CD4-positive, alpha-beta memory T cell (primary cell): ENCODE measurements around the gene SLC44A1. TPM values are rescaled to one million over a fixed set of nuclear protein-coding genes. Genes with fewer than 3 reads are reported as not detected.

ENCODE experiments used
- CTCF ChIA-PET: fragments of 350-600 bp; sonication (Branson Sonifier 250); formaldehyde crosslinking; loops from one replicate; lab custom pipeline; 2021; ENCODE audit warnings: inconsistent platforms; ENCODE audit not compliant: partially characterized antibody; lab: Charles Lee
- POLR2A ChIA-PET: fragments of 350-600 bp; sonication (Branson Sonifier 250); formaldehyde crosslinking; loops from one replicate; lab custom pipeline; 2021; ENCODE audit not compliant: partially characterized antibody; lab: Charles Lee
- DNase-seq, 5 donors: peaks; one replicate each; pipeline versions ENCODE4 v3.0.0 to v3.0.0-alpha.2; 2020 to 2022; ENCODE audit warnings: mixed read lengths in 1 of 5
- H3K27ac ChIP-seq: one replicate; pipeline ENCODE4 v1.7.0; 2013; ENCODE audit warnings: low read depth, low read length
- H3K27me3 ChIP-seq: 2 replicates; pipeline ENCODE4 v1.7.0; 2013; ENCODE audit warnings: mild to moderate bottlenecking, low read length, moderate library complexity; ENCODE audit not compliant: insufficient read depth
- H3K36me3 ChIP-seq: 2 replicates; pipeline ENCODE4 v1.7.0; 2013; ENCODE audit warnings: mild to moderate bottlenecking, low read length, moderate library complexity; ENCODE audit not compliant: insufficient read depth
- H3K4me1 ChIP-seq: 2 replicates; pipeline ENCODE4 v1.7.0; 2013; ENCODE audit warnings: mild to moderate bottlenecking, low read length, moderate library complexity; ENCODE audit not compliant: insufficient read depth
- H3K4me3 ChIP-seq, 2 donors: one replicate each; pipeline ENCODE4 v1.7.0; 2013; ENCODE audit warnings: low read length in 2 of 2, mild to moderate bottlenecking in 1 of 2
- H3K9me3 ChIP-seq, 2 donors: one replicate each; pipeline ENCODE4 v1.7.0; 2013; ENCODE audit warnings: low read length in 2 of 2, control low read depth in 1 of 2; ENCODE audit not compliant: control insufficient read depth in 1 of 2
- H3K27ac Mint-ChIP-seq, 7 donors: one replicate each; pipeline ENCODE4 v1.8.0; 2020 to 2021; ENCODE audit warnings: mixed read lengths in 7 of 7, mild to moderate bottlenecking in 6 of 7, inconsistent platforms in 3 of 7, moderate library complexity in 3 of 7
- H3K27me3 Mint-ChIP-seq, 2 donors: one replicate each; pipeline ENCODE4 v1.8.0; 2020 to 2021; ENCODE audit warnings: mixed read lengths in 2 of 2
- H3K36me3 Mint-ChIP-seq, 2 donors: one replicate each; pipeline ENCODE4 v1.8.0; 2020 to 2021; ENCODE audit warnings: mixed read lengths in 2 of 2, inconsistent platforms in 1 of 2, mild to moderate bottlenecking in 1 of 2
- H3K4me1 Mint-ChIP-seq, 4 donors: one replicate each; pipeline ENCODE4 v1.8.0; 2020 to 2021; ENCODE audit warnings: mixed read lengths in 4 of 4, mild to moderate bottlenecking in 1 of 4
- H3K4me3 Mint-ChIP-seq, 8 donors: one replicate each; pipeline ENCODE4 v1.8.0; 2020 to 2021; ENCODE audit warnings: mixed read lengths in 8 of 8, mild to moderate bottlenecking in 7 of 8, moderate library complexity in 6 of 8, inconsistent platforms in 3 of 8
- H3K9me3 Mint-ChIP-seq, 8 donors: one replicate each; pipeline ENCODE4 v1.8.0; 2020 to 2021; ENCODE audit warnings: mixed read lengths in 8 of 8, mild to moderate bottlenecking in 5 of 8, inconsistent platforms in 3 of 8, moderate library complexity in 1 of 8
- intact Hi-C: fragments of 100-400 bp; cut with micrococcal nuclease; formaldehyde crosslinking; loops from one replicate; pipeline ENCODE4 v1.15.1; 2023
- polyA plus RNA-seq, 2 donors: library from polyadenylated mRNA; unstranded; fragments of 300-500 nt; fragmentation: Illumina TruSeq; gene quantifications; one replicate each; pipeline ENCODE4 v1.2.3, GENCODE V29; 2021
- total RNA-seq, 2 experiments: library from RNA; stranded (reverse); gene quantifications; one replicate each; pipeline ENCODE4 v1.2.3, GENCODE V29; 2021

The SLC44A1 gene
- total and polyA plus RNA-seq, 4 experiments from 2014 or later: 13.7 to 33.3 (median 17.4) TPM

DNA sequence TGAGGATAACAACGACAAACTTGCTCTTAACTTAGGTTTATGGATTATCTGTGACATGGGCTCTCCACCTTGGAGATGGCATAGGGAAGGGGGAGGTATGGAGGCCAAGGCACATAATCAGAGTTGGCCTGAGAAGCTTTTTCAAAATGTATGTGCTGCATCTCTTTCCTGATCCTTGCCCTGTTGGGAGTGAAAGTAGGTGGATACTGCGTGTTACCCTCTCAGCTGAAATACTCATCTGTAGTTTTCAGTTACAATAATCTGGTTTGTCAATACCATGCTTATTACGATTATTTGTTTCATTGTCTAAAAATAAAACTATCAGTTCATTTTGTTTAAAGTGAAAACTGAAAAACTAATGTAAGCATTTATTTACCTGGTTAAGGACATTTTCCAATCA, 86.7 kb downstream of the SLC44A1 start:
- POLR2A ChIA-PET: no interaction called here
- Histone ChIP-seq H3K9me3 (no peaks in the 10 kb centered on the region), H3K27me3 (no peaks in the 10 kb centered on the region), H3K36me3 (no peaks in the 10 kb centered on the region), H3K4me1 (no peaks in the 10 kb centered on the region), H3K27ac (no peak overlapping the region), H3K4me3 (no peak overlapping the region)
- Mint-ChIP-seq H3K9me3 (no peaks in the 10 kb centered on the region), H3K4me3 (no peak overlapping the region), H3K27ac (no peak overlapping the region), H3K4me1 (peaks cover 0 to 5% (median 2%) of the 10 kb centered on the region in 4 donors), H3K27me3 (no peaks in the 10 kb centered on the region), H3K36me3 (peaks cover 2 to 24% of the 10 kb centered on the region in 2 donors)
- intact Hi-C loops: no loop called here
- DNase-seq: no peak
- CTCF ChIA-PET: no interaction called here

DNA sequence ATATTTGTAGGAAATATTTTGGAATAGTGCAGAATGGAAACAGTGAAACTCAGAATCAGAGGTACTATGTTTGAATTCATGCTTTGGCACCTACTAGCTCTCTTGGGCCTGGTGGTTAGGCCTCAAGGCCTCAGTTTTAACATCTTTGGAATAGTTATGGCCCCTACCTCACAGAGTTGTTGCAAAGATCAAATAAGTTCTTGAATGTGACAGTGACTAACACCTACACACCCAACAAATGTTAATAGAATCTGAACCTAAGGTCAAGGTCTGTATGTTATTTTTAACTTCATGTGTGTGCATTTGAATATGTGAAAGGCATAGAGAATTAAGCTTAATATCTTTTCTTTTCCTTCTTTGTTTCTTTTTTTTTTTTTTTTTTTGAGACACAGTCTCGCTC, 87.3 kb downstream of the SLC44A1 start:
- Histone ChIP-seq H3K27me3 (no peaks in the 10 kb centered on the region), H3K27ac (no peak overlapping the region), H3K4me1 (no peaks in the 10 kb centered on the region), H3K36me3 (no peaks in the 10 kb centered on the region), H3K4me3 (no peak overlapping the region), H3K9me3 (no peaks in the 10 kb centered on the region)
- intact Hi-C loops: no loop called here
- no peak for DNase-seq
- Mint-ChIP-seq H3K27me3 (no peaks in the 10 kb centered on the region), H3K9me3 (no peaks in the 10 kb centered on the region), H3K4me1 (peaks cover 0 to 5% (median 2%) of the 10 kb centered on the region in 4 donors), H3K36me3 (peaks cover 3 to 23% of the 10 kb centered on the region in 2 donors), H3K27ac (no peak overlapping the region), H3K4me3 (no peak overlapping the region)
- CTCF ChIA-PET: no interaction called here
- POLR2A ChIA-PET: no interaction called here

- Mint-ChIP-seq H3K27me3 (no peaks in the 10 kb centered on the region), H3K9me3 (no peaks in the 10 kb centered on the region), H3K4me3 (no peak overlapping the region), H3K36me3 (peaks cover 10 to 28% of the 10 kb centered on the region in 2 donors), H3K4me1 (peaks cover 0 to 5% (median 2%) of the 10 kb centered on the region in 4 donors), H3K27ac (no peak overlapping the region)
- intact Hi-C loops: no loop called here
- Histone ChIP-seq H3K27ac (no peak overlapping the region), H3K4me3 (no peak overlapping the region), H3K9me3 (no peaks in the 10 kb centered on the region), H3K27me3 (no peaks in the 10 kb centered on the region), H3K4me1 (no peaks in the 10 kb centered on the region), H3K36me3 (no peaks in the 10 kb centered on the region)
- POLR2A ChIA-PET: no interaction called here
- no peak for DNase-seq
- CTCF ChIA-PET: no interaction called here
These were observed 88.0 kb downstream of the SLC44A1 start for GRCh38 chr9:105332471-105332870.

- ChIA-PET POLR2A (no interaction called here), CTCF (no interaction called here)
- Histone ChIP-seq H3K27ac (no peak overlapping the region), H3K9me3 (no peaks in the 10 kb centered on the region), H3K36me3 (no peaks in the 10 kb centered on the region), H3K27me3 (no peaks in the 10 kb centered on the region), H3K4me1 (no peaks in the 10 kb centered on the region), H3K4me3 (no peak overlapping the region)
- intact Hi-C loops: no loop called here
- no peak for DNase-seq
- Mint-ChIP-seq H3K36me3 (peaks cover 16 to 30% of the 10 kb centered on the region in 2 donors), H3K9me3 (no peaks in the 10 kb centered on the region), H3K27ac (no peak overlapping the region), H3K27me3 (no peaks in the 10 kb centered on the region), H3K4me3 (no peak overlapping the region), H3K4me1 (peaks cover 0 to 5% (median 2%) of the 10 kb centered on the region in 4 donors)
These were observed 88.6 kb downstream of the SLC44A1 start for GRCh38 chr9:105333076-105333475.

DNA sequence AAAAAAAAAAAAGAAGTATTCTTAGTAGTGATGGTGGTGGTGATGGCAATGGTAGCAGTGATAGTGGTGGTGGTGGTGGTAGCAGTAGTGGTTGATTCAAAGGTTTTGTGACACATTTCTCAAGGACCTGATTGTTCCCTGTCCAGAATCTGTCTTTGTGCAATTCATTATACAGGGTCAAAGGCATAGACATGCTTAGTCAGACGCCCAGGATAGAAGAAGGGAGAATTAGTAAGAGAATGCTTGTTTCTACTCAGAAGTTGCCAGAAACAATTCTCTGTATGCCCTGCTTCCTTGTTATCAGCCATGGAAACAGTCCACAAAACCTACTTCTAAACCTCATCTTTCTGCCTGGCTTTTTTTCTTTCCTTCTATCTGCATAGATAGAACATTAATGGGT, 89.4 kb downstream of the SLC44A1 start:
- H3K27ac ChIP-seq: no peak overlapping the region
- peaks cover 0 to 2% (median 0%) of the 10 kb centered on the region in 8 donors for H3K9me3 Mint-ChIP-seq

DNA sequence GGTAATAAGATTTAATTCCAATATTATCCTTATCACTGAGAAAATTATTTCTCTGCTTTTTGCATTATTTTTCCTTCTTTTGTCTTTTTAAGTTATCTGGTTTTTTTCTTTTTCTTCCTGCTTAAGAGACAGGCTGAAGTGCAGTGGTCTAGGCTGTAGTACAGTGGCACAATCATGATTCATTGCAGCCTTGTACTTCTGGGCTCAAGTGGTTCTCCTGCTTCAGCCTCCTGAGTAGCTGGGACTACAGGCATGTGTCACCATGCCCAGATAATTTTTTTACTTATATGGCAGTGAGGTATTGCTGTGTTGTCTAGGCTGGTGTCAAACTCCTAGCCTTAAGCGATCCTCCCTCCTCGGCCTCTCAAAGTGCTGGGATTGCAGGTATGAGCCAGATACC, 93.9 kb downstream of the SLC44A1 start:
- Mint-ChIP-seq H3K4me3 (no peak overlapping the region), H3K27me3 (no peaks in the 10 kb centered on the region), H3K27ac (no peak overlapping the region), H3K4me1 (peaks cover 4 to 14% (median 7%) of the 10 kb centered on the region in 4 donors), H3K36me3 (peaks cover 16 to 27% of the 10 kb centered on the region in 2 donors), H3K9me3 (peaks cover 0 to 2% (median 0%) of the 10 kb centered on the region in 8 donors)
- Histone ChIP-seq H3K4me1 (no peaks in the 10 kb centered on the region), H3K27me3 (no peaks in the 10 kb centered on the region), H3K27ac (no peak overlapping the region), H3K36me3 (no peaks in the 10 kb centered on the region), H3K9me3 (no peaks in the 10 kb centered on the region), H3K4me3 (no peak overlapping the region)
- CTCF ChIA-PET: interaction anchor here (0.5 kb wide), 1 partner anchor 131 kb away, joined by 3 read pairs; no protein-coding TSS in a partner anchor
- DNase-seq: no peak
- intact Hi-C loops: no loop called here
- POLR2A ChIA-PET: no interaction called here

More for the DNA sequence above, 89.4 kb downstream of the SLC44A1 start:
- DNase-seq: no peak
- H3K4me3 ChIP-seq: no peak overlapping the region
- no peaks in the 10 kb centered on the region for H3K9me3 ChIP-seq
- H3K27me3 Mint-ChIP-seq: no peaks in the 10 kb centered on the region
- H3K27me3 ChIP-seq: no peaks in the 10 kb centered on the region
- POLR2A ChIA-PET: no interaction called here
- CTCF ChIA-PET: no interaction called here
- intact Hi-C loops: no loop called here
- no peaks in the 10 kb centered on the region for H3K4me1 ChIP-seq
- H3K4me1 Mint-ChIP-seq: peaks cover 0 to 5% (median 2%) of the 10 kb centered on the region in 4 donors
- no peak overlapping the region for H3K27ac Mint-ChIP-seq
- no peak overlapping the region for H3K4me3 Mint-ChIP-seq
- no peaks in the 10 kb centered on the region for H3K36me3 ChIP-seq
- H3K36me3 Mint-ChIP-seq: peaks cover 16 to 30% of the 10 kb centered on the region in 2 donors

DNA sequence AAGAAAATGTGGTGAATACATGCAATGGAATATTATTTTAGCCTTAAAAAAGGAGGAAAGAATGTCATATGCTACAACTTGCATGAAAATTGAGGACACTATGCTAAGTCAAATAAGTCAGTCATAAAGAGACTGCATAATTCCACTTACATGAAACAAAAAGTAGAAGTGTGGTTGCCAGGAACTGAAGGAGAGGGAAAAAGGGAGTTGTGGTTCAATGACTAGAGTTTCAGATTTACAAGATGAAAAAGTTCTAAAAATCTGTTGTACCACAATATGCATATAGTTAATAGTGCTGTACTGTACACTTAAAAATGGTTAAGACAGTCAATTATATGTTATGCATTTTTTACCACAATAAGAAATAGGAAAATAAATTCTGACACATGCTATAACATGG, 95.4 kb downstream of the SLC44A1 start:
- POLR2A ChIA-PET: no interaction called here
- Histone ChIP-seq H3K27me3 (no peaks in the 10 kb centered on the region), H3K4me1 (no peaks in the 10 kb centered on the region), H3K36me3 (no peaks in the 10 kb centered on the region), H3K27ac (no peak overlapping the region), H3K9me3 (no peaks in the 10 kb centered on the region), H3K4me3 (no peak overlapping the region)
- CTCF ChIA-PET: no interaction called here
- Mint-ChIP-seq H3K27me3 (no peaks in the 10 kb centered on the region), H3K4me3 (no peak overlapping the region), H3K9me3 (peaks cover 0 to 2% (median 0%) of the 10 kb centered on the region in 8 donors), H3K4me1 (peaks cover 4 to 14% (median 7%) of the 10 kb centered on the region in 4 donors), H3K27ac (peak overlapping the region in 1 of 7 donors; percentile 26), H3K36me3 (peaks cover 16 to 32% of the 10 kb centered on the region in 2 donors)
- no peak for DNase-seq
- intact Hi-C loops: no loop called here
